HepG2 (cell line): ENCODE data around the gene PWP1. TPM values are rescaled to one million over a fixed set of nuclear protein-coding genes. Genes with fewer than 3 reads are reported as not detected.

Experiments
- ATAC-seq: fragments of 200-7000 bp; cut with Tn5 transposase; 3 replicates; pipeline ENCODE4 v1.9.1; 2020; ENCODE audit warnings: mild to moderate bottlenecking, moderate library complexity
- BruUV-seq: library from RNA; stranded (reverse); fragments of 400-500 nt; replicated peaks from 2 replicates; lab custom pipeline; 2021; lab: Mats Ljungman, UMichigan
- CTCF ChIA-PET: fragments of 300-600 bp; formaldehyde crosslinking; extraction: SDS; loops from one replicate; lab custom pipeline; 2021; ENCODE audit warnings: low total read pairs, inconsistent platforms, low intra/inter-chr PET ratio; lab: Yijun Ruan, JAX
- POLR2A ChIA-PET: fragments of 350-600 bp; sonication (Branson Sonifier 250); formaldehyde crosslinking; loops from one replicate; lab custom pipeline; 2020; ENCODE audit warnings: antibody characterized with exemption, inconsistent platforms; lab: Yijun Ruan, JAX
- DNase-seq: peaks from one replicate; pipeline ENCODE4 v3.0.0-alpha.2; 2015; ENCODE audit warnings: low spot score
- FAIRE-seq: peaks from 3 replicates; lab custom pipeline; 2011; peaks lifted over from hg19 to GRCh38; lab: Jason Lieb, UNC
- H2AFZ ChIP-seq: one replicate; pipeline ENCODE4 v1.6.1; 2011; ENCODE audit warnings: low read length, inconsistent platforms
- H3K27ac ChIP-seq: fragments of 300-600 bp; 3 replicates; pipeline ENCODE4 v1.8.0; 2011; ENCODE audit warnings: mixed run types, mild to moderate bottlenecking, mixed read lengths, low read length, inconsistent platforms; ENCODE audit not compliant: insufficient read depth; ENCODE audit errors: extremely low read length
- H3K27me3 ChIP-seq, 2 experiments: fragments of 200-600 bp in 1 of 2; 2 replicates in 1 of 2; 3 replicates in 1 of 2; pipeline versions ENCODE4 v1.6.0 to v1.8.0; 2011; ENCODE audit warnings: low read length in 2 of 2, mild to moderate bottlenecking in 2 of 2, moderate library complexity in 2 of 2, inconsistent platforms in 1 of 2; ENCODE audit not compliant: insufficient read depth in 2 of 2, control insufficient read depth in 1 of 2
- H3K36me3 ChIP-seq, 2 experiments: fragments of 200-600 bp in 1 of 2; replicated peaks in 1 of 2; 2 replicates in 1 of 2; 3 replicates in 1 of 2; pipeline versions ENCODE4 v1.5.1 to v1.8.0; 2011; ENCODE audit warnings: low read length in 2 of 2, inconsistent platforms in 1 of 2; ENCODE audit not compliant: insufficient read depth in 2 of 2, control insufficient read depth in 1 of 2
- H3K4me1 ChIP-seq: 2 replicates; pipeline ENCODE4 v1.5.1; 2012; ENCODE audit warnings: low read length, inconsistent platforms; ENCODE audit not compliant: insufficient read depth
- H3K4me2 ChIP-seq: 2 replicates; pipeline ENCODE4 v1.6.0; 2011; ENCODE audit warnings: low read depth, low read length, inconsistent platforms
- H3K4me3 ChIP-seq, 3 experiments: fragments of 200-600 bp in 1 of 3; sonication (generic), shearing (Covaris generic) in 1 of 3; replicated peaks in 1 of 3; 2 replicates each; pipeline ENCODE4 v1.5.1; 2011 to 2016; ENCODE audit warnings: low read length in 3 of 3, inconsistent platforms in 2 of 3, low read depth in 2 of 3, mild to moderate bottlenecking in 2 of 3, control low read depth in 1 of 3, mixed read lengths in 1 of 3; ENCODE audit not compliant: insufficient read depth in 1 of 3
- H3K79me2 ChIP-seq: one replicate; pipeline ENCODE4 v1.6.1; 2011; ENCODE audit warnings: low read length, inconsistent platforms; ENCODE audit not compliant: insufficient read depth
- H3K9ac ChIP-seq: 2 replicates; pipeline ENCODE4 v1.6.0; 2011; ENCODE audit warnings: mild to moderate bottlenecking, low read depth, low read length, inconsistent platforms; ENCODE audit not compliant: insufficient read depth
- H3K9me3 ChIP-seq: 2 replicates; pipeline ENCODE4 v1.5.1; 2012; ENCODE audit warnings: mild to moderate bottlenecking, low read length
- H4K20me1 ChIP-seq: 2 replicates; pipeline ENCODE4 v1.6.0; 2011; ENCODE audit warnings: inconsistent platforms, mild to moderate bottlenecking, low read length, moderate library complexity; ENCODE audit not compliant: insufficient read depth
- GPN1 ChIP-seq: sonication (generic); formaldehyde crosslinking; IDR thresholded peaks from 2 replicates; pipeline ENCODE4 v1.5.1; 2020; ENCODE audit warnings: missing genetic modification reagents, borderline replicate concordance
- HOXA7 ChIP-seq: sonication (generic); formaldehyde crosslinking; IDR thresholded peaks from 2 replicates; pipeline ENCODE4 v1.8.1; 2022; ENCODE audit warnings: mild to moderate bottlenecking, missing genetic modification reagents, moderate library complexity
- PAWR ChIP-seq: sonication (generic); formaldehyde crosslinking; IDR thresholded peaks from 2 replicates; pipeline ENCODE4 v1.4.0; 2020; ENCODE audit warnings: missing genetic modification reagents, mild to moderate bottlenecking, borderline replicate concordance
- PITX1 ChIP-seq: sonication (generic); formaldehyde crosslinking; IDR thresholded peaks from 2 replicates; pipeline ENCODE4 v1.5.1; 2020; ENCODE audit warnings: mild to moderate bottlenecking, missing genetic modification reagents
- PRPF4 ChIP-seq: fragments of 200-400 bp; formaldehyde crosslinking; IDR thresholded peaks from 2 replicates; pipeline ENCODE4 v1.6.1; 2016; ENCODE audit warnings: low read length, low read depth; ENCODE audit not compliant: poor library complexity, severe bottlenecking
- TRIM22 ChIP-seq: fragments of 450-650 bp; IDR thresholded peaks from 2 replicates; pipeline ENCODE4 v1.6.1; 2017
- YEATS2 ChIP-seq: sonication (generic); formaldehyde crosslinking; IDR thresholded peaks from 2 replicates; pipeline ENCODE4 v1.4.0; 2020; ENCODE audit warnings: missing genetic modification reagents, borderline replicate concordance
- ZBTB43 ChIP-seq: sonication (generic); formaldehyde crosslinking; conservative IDR thresholded peaks from 2 replicates; pipeline ENCODE4 v1.4.0; 2020; ENCODE audit warnings: missing genetic modification reagents
- ZNF547 ChIP-seq: sonication (generic); formaldehyde crosslinking; IDR thresholded peaks from 2 replicates; pipeline ENCODE4 v1.5.1; 2020; ENCODE audit warnings: mild to moderate bottlenecking, missing genetic modification reagents
- ZNF704 ChIP-seq: sonication (generic); formaldehyde crosslinking; IDR thresholded peaks from 2 replicates; pipeline ENCODE4 v1.8.1; 2023; ENCODE audit warnings: mild to moderate bottlenecking, inconsistent platforms, moderate library complexity, missing genetic modification reagents, borderline replicate concordance
- ZZZ3 ChIP-seq: sonication (generic); formaldehyde crosslinking; IDR thresholded peaks from 2 replicates; pipeline ENCODE4 v1.4.0; 2020; ENCODE audit warnings: missing genetic modification reagents, mild to moderate bottlenecking, borderline replicate concordance
- WGBS: methylation state at CpG from one replicate; pipeline ENCODE4 v1.1.6; 2017; ENCODE audit warnings: low lambda C conversion rate; 5-methylcytosine and 5-hydroxymethylcytosine counted together
- in situ Hi-C: cut with HindIII; loops from 2 replicates; pipeline ENCODE4 v1.10.0; 2017; ENCODE audit warnings: low pct_unique_long_range_greater_than_20kb; ENCODE audit not compliant: extremely low pct_ligation_motif_present
- intact Hi-C: fragments of 100-400 bp; cut with micrococcal nuclease; formaldehyde crosslinking; loops from one replicate; pipeline ENCODE4 v1.10.0; 2022; ENCODE audit not compliant: unreplicated experiment
- polyA plus RNA-seq, 8 experiments: library from polyadenylated mRNA; depleted of rRNA in 3 of 8; stranded (reverse) in 7 of 8; unstranded in 1 of 8; fragments of >200 nt; fragmentation: Illumina TruSeq in 4 of 8; extraction: Trizol in 4 of 8; gene quantifications; 2 replicates each; pipeline versions ENCODE4 v1.2.1 to v1.2.3, GENCODE V29; 2011 to 2016; ENCODE audit warnings: low read depth in 4 of 8, missing spikeins in 1 of 8, mixed read lengths in 1 of 8; ENCODE audit not compliant: insufficient read depth in 1 of 8
- total RNA-seq, 5 experiments: library from RNA; depleted of rRNA; stranded (reverse); fragments of >200 nt; fragmentation: Illumina TruSeq; extraction: Trizol; gene quantifications; 2 replicates each; pipeline ENCODE4 v1.2.3, GENCODE V29; 2016; ENCODE audit warnings: low read depth in 1 of 5
- TF ChIP-seq, protein P1 (sequence below): sonication (generic); formaldehyde crosslinking; conservative IDR thresholded peaks from 2 replicates; pipeline ENCODE4 v1.8.1; 2023; ENCODE audit warnings: missing genetic modification reagents

Gene PWP1
- total and polyA plus RNA-seq, 2 of the 13 experiments (the other 11 are each of a cell fraction or from before 2014, with no cell fraction given), result 65.9 to 70.2 TPM

- H3K79me2 ChIP-seq, result no peaks in the 10 kb centered on the region
- H3K27ac ChIP-seq, result no peak overlapping the region
- H3K4me3 ChIP-seq, result no peak overlapping the region
- CTCF ChIA-PET, result no interaction called here
- TF ChIP-seq ZZZ3 (CRISPR knock-in tag), result no peak
- TF ChIP-seq, all 625 proteins: peak for 0
- H3K27me3 ChIP-seq, result peaks cover 0 to 7% of the 10 kb centered on the region in 2 experiments; a peak in 1 of 5 replicates
- H3K36me3 ChIP-seq, result peaks cover 0 to 1% of the 10 kb centered on the region in 2 experiments; a peak in 1 of 5 replicates
- no peak overlapping the region for H3K9ac ChIP-seq
- no peaks in the 10 kb centered on the region for H3K4me1 ChIP-seq
- DNase-seq, result no peak
- H2AFZ ChIP-seq, result no peak overlapping the region
- POLR2A ChIA-PET, result no interaction called here
- H3K9me3 ChIP-seq, result no peaks in the 10 kb centered on the region
- no peaks in the 10 kb centered on the region for H4K20me1 ChIP-seq
- H3K4me2 ChIP-seq, result no peak overlapping the region
- intact Hi-C loops, result no loop called here
- no TSS peak for BruUV-seq
- FAIRE-seq, result no peak
- no peak for ATAC-seq
- in situ Hi-C loops, result no loop called here
- 57% methylated on average over 6 of the region's 8 CpGs for WGBS
Observed at GRCh38 chr12:107660235-107660634, 25.4 kb upstream of the PWP1 start.

- in situ Hi-C loops (no loop called here), intact Hi-C loops (no loop called here)
- H3K36me3 ChIP-seq, result peaks cover 0 to 1% of the 10 kb centered on the region in 2 experiments; a peak in 1 of 5 replicates
- H3K27me3 ChIP-seq, result peaks cover 0 to 7% of the 10 kb centered on the region in 2 experiments; a peak in 2 of 5 replicates
- ChIA-PET POLR2A (no interaction called here), CTCF (no interaction called here)
- no peaks in the 10 kb centered on the region for H3K4me1 ChIP-seq
- WGBS, result 77% methylated on average over 10 of the region's 12 CpGs
- no TSS peak for BruUV-seq
- DNase-seq, result no peak
- H3K27ac ChIP-seq, result no peak overlapping the region
- ATAC-seq, result no peak
- no peak overlapping the region for H3K4me2 ChIP-seq
- H3K79me2 ChIP-seq, result no peaks in the 10 kb centered on the region
- no peak for FAIRE-seq
- H3K4me3 ChIP-seq, result no peak overlapping the region
- H4K20me1 ChIP-seq, result no peaks in the 10 kb centered on the region
- no peak overlapping the region for H3K9ac ChIP-seq
- H3K9me3 ChIP-seq, result no peaks in the 10 kb centered on the region
- H2AFZ ChIP-seq, result no peak overlapping the region
- no peak for TF ChIP-seq YEATS2 (CRISPR knock-in tag)
- no peak for TF ChIP-seq HOXA7
- TF ChIP-seq PAWR (CRISPR knock-in tag), result no peak
- TF ChIP-seq, protein P1, sequence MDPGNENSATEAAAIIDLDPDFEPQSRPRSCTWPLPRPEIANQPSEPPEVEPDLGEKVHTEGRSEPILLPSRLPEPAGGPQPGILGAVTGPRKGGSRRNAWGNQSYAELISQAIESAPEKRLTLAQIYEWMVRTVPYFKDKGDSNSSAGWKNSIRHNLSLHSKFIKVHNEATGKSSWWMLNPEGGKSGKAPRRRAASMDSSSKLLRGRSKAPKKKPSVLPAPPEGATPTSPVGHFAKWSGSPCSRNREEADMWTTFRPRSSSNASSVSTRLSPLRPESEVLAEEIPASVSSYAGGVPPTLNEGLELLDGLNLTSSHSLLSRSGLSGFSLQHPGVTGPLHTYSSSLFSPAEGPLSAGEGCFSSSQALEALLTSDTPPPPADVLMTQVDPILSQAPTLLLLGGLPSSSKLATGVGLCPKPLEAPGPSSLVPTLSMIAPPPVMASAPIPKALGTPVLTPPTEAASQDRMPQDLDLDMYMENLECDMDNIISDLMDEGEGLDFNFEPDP (CRISPR knock-in tag), result no peak
- no peak for TF ChIP-seq ZBTB43 (CRISPR knock-in tag)
- no peak for TF ChIP-seq TRIM22
- no peak for TF ChIP-seq ZNF704
- no peak for TF ChIP-seq ZNF547 (CRISPR knock-in tag)
- TF ChIP-seq PRPF4, result no peak
- TF ChIP-seq GPN1 (CRISPR knock-in tag), result no peak
- TF ChIP-seq PITX1 (CRISPR knock-in tag), result no peak
Observed at GRCh38 chr12:107660861-107661415, 24.7 kb upstream of the PWP1 start.
